Progenitor cell of endocrine pancreas (in vitro differentiated cells): ENCODE results near the gene TMSB4X. TPM values are rescaled to one million over a fixed set of nuclear protein-coding genes. Genes with fewer than 3 reads are reported as not detected.

Source experiments
- DNase-seq: peaks from one replicate; pipeline ENCODE4 v3.0.0; 2021; ENCODE audit warnings: low spot score; ENCODE audit not compliant: unreplicated experiment
- H3K27ac Mint-ChIP-seq: 2 replicates; pipeline ENCODE4 v1.8.0; 2021; ENCODE audit warnings: mild to moderate bottlenecking, moderate library complexity, mixed read lengths
- H3K27me3 Mint-ChIP-seq: 2 replicates; pipeline ENCODE4 v1.8.0; 2021; ENCODE audit warnings: mixed read lengths
- H3K36me3 Mint-ChIP-seq: 2 replicates; pipeline ENCODE4 v1.8.0; 2022; ENCODE audit warnings: mixed read lengths; ENCODE audit not compliant: insufficient read depth
- H3K4me1 Mint-ChIP-seq: 2 replicates; pipeline ENCODE4 v1.8.0; 2021; ENCODE audit warnings: low read depth, mixed read lengths
- H3K4me3 Mint-ChIP-seq: 2 replicates; pipeline ENCODE4 v1.8.0; 2021; ENCODE audit warnings: low read depth, mild to moderate bottlenecking, moderate library complexity, mixed read lengths
- H3K9me3 Mint-ChIP-seq: 2 replicates; pipeline ENCODE4 v1.8.0; 2021; ENCODE audit warnings: low read depth, mixed read lengths
- total RNA-seq: library from RNA; stranded (reverse); gene quantifications from 2 replicates; pipeline ENCODE4 v1.2.1, GENCODE V29; 2021
- TF ChIP-seq, protein P1 (sequence below): fragments of 200-600 bp; sonication (generic); IDR thresholded peaks from one replicate; pipeline ENCODE4 v1.5.0; 2021; ENCODE audit warnings: antibody characterized with exemption, mild to moderate bottlenecking; ENCODE audit not compliant: unreplicated experiment

TMSB4X gene
- total RNA-seq, 1 donor from 2014 or later, result 1,699 TPM

DNA sequence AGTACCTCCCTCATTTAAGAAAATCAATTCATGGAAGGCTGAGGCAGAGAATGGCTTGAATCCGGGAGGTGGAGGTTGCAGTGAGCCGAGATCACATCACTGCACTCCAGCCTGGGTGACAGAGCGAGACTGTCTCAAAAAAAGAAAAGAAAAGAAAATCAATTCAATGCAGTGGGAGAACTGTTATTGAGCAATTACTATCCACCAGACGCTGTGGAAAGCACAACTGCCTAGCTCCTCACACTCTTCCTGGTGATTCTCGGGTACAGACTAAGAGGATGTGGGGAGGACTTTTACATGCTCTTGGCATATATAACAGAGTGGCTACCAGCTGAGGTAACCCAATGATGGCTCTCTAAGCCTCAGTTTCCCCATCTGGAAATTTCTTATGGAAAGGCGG, 2.7 kb upstream of the TMSB4X start:
- Mint-ChIP-seq H3K36me3 (peaks cover 16% of the 10 kb centered on the region), H3K27ac (peak overlapping the region; percentile 78), H3K4me1 (peaks cover 21% of the 10 kb centered on the region), H3K27me3 (no peaks in the 10 kb centered on the region), H3K9me3 (peaks cover 14% of the 10 kb centered on the region), H3K4me3 (no peak overlapping the region)
- TF ChIP-seq, protein P1, sequence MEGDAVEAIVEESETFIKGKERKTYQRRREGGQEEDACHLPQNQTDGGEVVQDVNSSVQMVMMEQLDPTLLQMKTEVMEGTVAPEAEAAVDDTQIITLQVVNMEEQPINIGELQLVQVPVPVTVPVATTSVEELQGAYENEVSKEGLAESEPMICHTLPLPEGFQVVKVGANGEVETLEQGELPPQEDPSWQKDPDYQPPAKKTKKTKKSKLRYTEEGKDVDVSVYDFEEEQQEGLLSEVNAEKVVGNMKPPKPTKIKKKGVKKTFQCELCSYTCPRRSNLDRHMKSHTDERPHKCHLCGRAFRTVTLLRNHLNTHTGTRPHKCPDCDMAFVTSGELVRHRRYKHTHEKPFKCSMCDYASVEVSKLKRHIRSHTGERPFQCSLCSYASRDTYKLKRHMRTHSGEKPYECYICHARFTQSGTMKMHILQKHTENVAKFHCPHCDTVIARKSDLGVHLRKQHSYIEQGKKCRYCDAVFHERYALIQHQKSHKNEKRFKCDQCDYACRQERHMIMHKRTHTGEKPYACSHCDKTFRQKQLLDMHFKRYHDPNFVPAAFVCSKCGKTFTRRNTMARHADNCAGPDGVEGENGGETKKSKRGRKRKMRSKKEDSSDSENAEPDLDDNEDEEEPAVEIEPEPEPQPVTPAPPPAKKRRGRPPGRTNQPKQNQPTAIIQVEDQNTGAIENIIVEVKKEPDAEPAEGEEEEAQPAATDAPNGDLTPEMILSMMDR, result no peak
- no peak for DNase-seq

DNA sequence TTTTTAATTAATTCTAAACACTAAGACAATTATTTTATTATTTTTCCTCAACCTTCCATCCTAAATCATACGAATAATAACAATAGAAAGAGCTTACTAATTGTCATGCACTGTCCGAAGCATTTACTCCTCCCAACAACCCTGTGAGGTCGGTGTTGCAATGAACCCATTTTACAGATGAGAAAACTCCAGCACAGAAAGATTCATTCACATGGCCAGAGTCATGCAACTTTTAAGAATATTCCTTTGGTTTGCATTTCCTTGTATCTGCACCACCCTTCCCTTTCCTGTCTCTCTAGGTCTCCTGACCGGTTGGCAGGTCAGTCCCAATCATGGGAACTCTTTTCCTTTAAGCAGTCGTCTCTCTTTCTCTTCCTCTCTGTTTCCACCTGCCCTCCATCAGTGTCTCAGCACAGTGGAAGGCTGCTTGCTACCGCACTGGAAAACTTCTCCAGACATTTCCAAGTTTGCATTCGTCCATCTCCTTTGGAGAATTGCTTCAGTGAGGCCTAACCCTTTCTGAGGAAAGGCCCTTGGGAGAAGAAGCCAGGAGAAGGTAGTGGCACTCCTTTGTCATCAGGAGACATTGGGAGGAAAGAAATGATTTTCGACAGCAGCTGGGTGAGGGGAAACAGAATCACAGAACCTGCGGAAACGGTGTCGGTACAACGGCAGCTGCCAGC, 1.9 kb upstream of the TMSB4X start:
- peaks cover 21% of the 10 kb centered on the region for H3K36me3 Mint-ChIP-seq
- TF ChIP-seq, protein P1, result no peak
- H3K27ac Mint-ChIP-seq, result peak overlapping the region; percentile 99
- no peaks in the 10 kb centered on the region for H3K27me3 Mint-ChIP-seq
- peaks cover 16% of the 10 kb centered on the region for H3K9me3 Mint-ChIP-seq
- peak overlapping the region; percentile 41 for H3K4me3 Mint-ChIP-seq
- H3K4me1 Mint-ChIP-seq, result peaks cover 26% of the 10 kb centered on the region
- no peak for DNase-seq

DNA sequence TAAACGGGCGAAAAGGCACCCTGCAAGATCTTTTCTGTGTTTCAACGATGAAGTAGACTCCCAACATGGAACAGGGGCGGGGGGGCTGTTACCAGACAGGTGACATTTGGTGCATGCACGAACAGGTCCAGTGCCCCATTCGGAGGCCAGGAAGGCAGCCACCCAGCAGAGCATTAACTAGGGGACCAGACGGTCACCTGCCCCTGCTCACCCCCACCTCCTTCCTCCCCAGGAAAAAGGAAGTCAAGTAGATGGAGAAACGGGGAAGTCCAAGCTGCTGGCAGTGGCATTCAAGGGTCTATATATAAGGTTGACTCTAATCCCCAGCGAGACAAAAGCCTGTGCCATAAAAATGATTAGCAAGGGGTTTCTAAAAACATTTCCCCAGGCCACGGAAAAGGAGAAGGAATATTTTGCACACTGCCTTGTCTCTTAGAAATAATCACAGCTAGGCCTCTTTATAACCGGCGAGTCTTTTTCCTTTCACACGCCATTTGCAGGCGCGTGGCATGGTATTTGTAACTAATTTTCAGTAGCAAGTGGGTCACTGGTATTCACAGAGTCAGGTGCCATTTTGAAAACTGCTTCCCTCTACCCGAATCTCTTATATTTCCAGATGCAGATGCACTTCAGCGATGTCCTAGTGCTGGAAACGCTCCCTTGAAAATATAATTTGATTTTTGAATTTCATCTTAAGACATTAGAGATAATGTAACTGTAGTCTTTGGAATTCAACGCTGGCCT, 1.2 kb upstream of the TMSB4X start:
- Mint-ChIP-seq H3K4me1 (peaks cover 32% of the 10 kb centered on the region), H3K9me3 (peaks cover 14% of the 10 kb centered on the region), H3K27ac (peak overlapping the region; percentile 99), H3K27me3 (no peaks in the 10 kb centered on the region), H3K36me3 (peaks cover 21% of the 10 kb centered on the region), H3K4me3 (peak overlapping the region; percentile 93)
- TF ChIP-seq, protein P1, result no peak
- DNase-seq, result no peak

DNA sequence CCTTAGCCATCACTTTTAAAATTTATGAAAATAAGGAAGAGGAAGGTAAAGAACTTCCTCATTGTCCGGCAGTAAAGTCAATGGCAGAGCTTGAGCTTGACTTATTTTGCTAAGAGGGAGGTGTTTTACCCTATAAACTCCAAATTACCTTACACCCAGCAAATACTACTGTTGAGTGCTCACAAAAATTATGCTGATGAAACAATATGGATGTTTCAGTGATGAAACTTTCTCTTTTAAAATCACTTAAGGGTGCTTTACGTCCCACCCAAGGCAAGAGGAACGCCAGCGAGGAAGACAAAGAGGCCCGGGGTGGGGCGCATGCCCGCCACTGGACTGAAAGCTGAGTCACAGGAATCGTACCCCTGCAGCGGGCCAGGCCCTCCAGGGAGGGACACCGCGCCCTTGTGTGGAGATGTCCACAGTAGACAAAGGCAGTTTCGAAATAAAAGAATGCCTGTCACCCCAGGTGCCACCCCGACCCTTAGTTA, 560 bp upstream of the TMSB4X start:
- TF ChIP-seq, protein P1, result no peak
- H3K4me1 Mint-ChIP-seq, result peaks cover 34% of the 10 kb centered on the region
- H3K36me3 Mint-ChIP-seq, result peaks cover 21% of the 10 kb centered on the region
- peak overlapping the region; percentile 99 for H3K27ac Mint-ChIP-seq
- DNase-seq, result no peak
- no peaks in the 10 kb centered on the region for H3K27me3 Mint-ChIP-seq
- peak overlapping the region; percentile 93 for H3K4me3 Mint-ChIP-seq
- peaks cover 12% of the 10 kb centered on the region for H3K9me3 Mint-ChIP-seq

DNA sequence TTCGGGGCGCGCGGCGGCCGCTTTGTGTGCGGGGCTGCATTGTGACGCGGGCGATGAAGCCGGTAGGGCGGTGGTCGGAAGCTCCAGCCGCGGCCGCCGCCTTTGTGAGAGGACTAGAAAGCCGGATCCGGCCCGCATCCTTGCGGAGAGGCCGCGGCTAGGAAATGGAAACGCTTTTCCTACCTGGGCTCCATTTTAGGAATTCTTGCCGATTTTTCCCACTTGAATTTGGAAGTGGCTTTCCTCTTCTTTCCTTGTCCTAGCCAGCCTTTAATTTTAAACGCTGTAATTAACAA, 708 bp downstream of the TMSB4X start:
- TF ChIP-seq, protein P1, result no peak
- peaks cover 12% of the 10 kb centered on the region for H3K9me3 Mint-ChIP-seq
- peak overlapping the region; percentile 99 for H3K27ac Mint-ChIP-seq
- H3K4me1 Mint-ChIP-seq, result peaks cover 34% of the 10 kb centered on the region
- DNase-seq, result no peak
- H3K27me3 Mint-ChIP-seq, result no peaks in the 10 kb centered on the region
- H3K4me3 Mint-ChIP-seq, result peak overlapping the region; percentile 93
- peaks cover 21% of the 10 kb centered on the region for H3K36me3 Mint-ChIP-seq
